ENCODE results near the gene PIP4K2B.
"Not testable (repeated sequence)": the region's sequence is repeated elsewhere in the genome, so short reads cannot be mapped to it uniquely, and the experiment has no call there.

PIP4K2B gene

GRCh38 chr17:38730526-38731379 is 68.6 kb downstream of the PIP4K2B start:
- DNase-seq (ENCODE audit: low read depth in 2 of 2, low spot score in 1 of 2) = no peak

DNA sequence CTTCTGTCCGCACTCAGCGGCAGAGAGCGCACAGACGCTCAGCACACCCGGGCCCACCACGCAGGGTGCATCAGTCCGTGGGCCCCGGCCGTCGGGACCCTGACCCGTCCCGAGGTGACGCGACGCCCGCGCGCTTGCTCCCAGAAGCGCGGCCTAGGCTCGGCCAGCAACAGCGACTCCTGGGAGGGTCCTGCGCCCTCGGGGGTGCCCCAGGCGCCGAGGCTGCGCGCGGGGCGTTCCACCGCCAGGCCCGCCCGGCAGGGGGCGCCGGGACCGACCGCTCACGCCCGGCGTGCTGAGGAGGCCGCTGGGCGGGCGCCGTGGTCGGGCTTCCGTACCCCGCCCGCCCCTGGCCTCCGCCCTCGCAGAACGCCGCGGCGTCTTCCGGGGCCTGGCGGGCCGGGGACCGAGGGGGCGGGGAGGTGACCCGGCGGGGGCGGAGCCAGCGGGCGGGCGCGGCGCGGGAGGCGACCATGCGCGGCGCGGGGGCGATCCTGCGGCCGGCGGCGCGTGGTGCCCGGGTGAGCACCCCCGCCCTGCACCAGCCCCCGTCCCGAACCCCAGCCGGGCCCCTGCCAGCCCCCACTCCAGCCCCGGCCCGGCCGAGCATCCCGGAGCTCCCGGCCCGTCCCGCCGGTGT is 69.3 kb downstream of the PIP4K2B start, which contains the start of gene CISD3:
Gene CISD3 (plus strand): TSS at position 456 of the 640 bp plus-strand sequence. CDS start 18 bp downstream, at position 474.
- DNase-seq (ENCODE audit: low read depth in 2 of 2, low spot score in 1 of 2) = peak; percentile 68 to 71

DNA sequence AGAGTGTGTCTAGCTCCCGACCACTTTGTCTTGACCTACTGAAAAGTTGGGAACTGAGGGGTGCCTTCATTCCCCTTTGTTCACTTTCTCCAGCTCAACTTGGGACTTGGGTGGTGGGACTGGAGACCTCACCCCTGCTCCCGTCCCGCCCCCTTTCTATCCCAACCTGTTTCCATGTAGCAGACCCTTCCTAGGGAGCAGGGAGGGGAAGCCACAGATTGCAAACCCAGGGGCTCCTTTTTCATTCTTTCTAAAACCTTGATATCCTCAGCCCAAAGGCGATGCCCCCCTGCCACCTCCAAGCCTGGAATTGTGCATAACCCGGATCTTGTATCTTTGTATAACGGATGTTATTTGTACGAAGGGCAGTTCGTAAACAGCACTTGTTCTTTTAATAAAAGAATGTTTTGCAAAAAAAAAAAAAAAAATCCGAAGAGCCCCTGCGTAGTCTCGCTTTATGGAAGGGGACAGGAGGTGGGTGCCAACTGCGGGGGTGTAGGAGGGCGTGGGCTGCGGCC is 69.9 kb downstream of the PIP4K2B start:
- no peak for DNase-seq (ENCODE audit: low read depth in 2 of 2, low spot score in 1 of 2)

GRCh38 chr17:38728290-38728831 is 71.0 kb downstream of the PIP4K2B start:
- DNase-seq (ENCODE audit: low read depth in 2 of 2, low spot score in 1 of 2) = peak; percentile 50 to 52

- DNase-seq (ENCODE audit: low read depth in 2 of 2, low spot score in 1 of 2) = no peak
These were observed 71.6 kb downstream of the PIP4K2B start for GRCh38 chr17:38727736-38728135.

DNA sequence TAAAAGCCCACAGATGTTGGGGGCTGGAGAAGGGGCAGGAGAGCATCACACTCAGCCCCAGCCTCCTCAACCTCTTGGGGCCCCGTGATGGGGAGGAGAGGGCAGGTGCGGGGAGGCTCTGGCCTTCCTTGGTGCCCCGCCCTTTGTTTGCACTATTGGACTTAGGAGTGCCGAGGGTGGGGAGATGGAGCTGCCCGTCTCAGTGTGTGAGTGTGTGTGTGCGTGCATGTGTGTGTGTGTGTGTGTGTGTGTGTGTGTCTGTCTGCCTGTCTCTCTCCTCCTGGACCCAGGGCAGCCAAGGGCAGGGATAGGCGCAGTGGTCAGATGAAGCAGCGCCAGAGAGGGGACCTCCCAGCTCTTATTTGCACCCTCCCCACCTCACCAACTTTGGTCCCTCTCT is 73.2 kb downstream of the PIP4K2B start:
- not testable (repeated sequence) for DNase-seq (ENCODE audit: low read depth in 2 of 2, low spot score in 1 of 2)

DNA sequence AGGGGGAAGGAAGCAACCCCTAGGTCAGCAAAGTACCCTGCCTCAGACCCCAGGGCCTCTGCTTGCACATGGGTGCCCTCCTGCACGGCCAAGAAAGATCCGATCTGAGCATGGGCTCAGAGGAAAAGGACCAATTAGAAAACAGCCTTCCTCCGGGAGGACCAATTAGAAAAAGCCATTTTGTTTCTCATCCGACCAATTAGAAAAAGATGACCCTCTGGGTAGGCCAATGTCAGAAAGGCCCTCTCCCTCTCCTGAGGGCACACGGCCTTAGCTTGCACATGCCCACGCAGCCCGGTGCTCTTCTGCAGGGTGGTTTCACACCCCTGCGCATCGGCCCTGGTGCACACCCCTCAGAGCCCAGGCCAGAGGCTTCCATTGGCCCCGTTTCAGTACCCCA is 74.3 kb downstream of the PIP4K2B start:
- no peak for DNase-seq (ENCODE audit: low read depth in 2 of 2, low spot score in 1 of 2)

GRCh38 chr17:38724337-38724988 is 74.9 kb downstream of the PIP4K2B start:
- no peak for DNase-seq (ENCODE audit: low read depth in 2 of 2, low spot score in 1 of 2)

- no peak for DNase-seq (ENCODE audit: low read depth in 2 of 2, low spot score in 1 of 2)
These were observed 77.6 kb downstream of the PIP4K2B start for GRCh38 chr17:38721802-38722201.

GRCh38 chr17:38720941-38721340 is 78.4 kb downstream of the PIP4K2B start:
- DNase-seq (ENCODE audit: low read depth in 2 of 2, low spot score in 1 of 2) = no peak

GRCh38 chr17:38719943-38720641 is 79.3 kb downstream of the PIP4K2B start:
- DNase-seq (ENCODE audit: low read depth in 2 of 2, low spot score in 1 of 2) = no peak

GRCh38 chr17:38719289-38719942 is 79.9 kb downstream of the PIP4K2B start:
- no peak for DNase-seq (ENCODE audit: low read depth in 2 of 2, low spot score in 1 of 2)

DNA sequence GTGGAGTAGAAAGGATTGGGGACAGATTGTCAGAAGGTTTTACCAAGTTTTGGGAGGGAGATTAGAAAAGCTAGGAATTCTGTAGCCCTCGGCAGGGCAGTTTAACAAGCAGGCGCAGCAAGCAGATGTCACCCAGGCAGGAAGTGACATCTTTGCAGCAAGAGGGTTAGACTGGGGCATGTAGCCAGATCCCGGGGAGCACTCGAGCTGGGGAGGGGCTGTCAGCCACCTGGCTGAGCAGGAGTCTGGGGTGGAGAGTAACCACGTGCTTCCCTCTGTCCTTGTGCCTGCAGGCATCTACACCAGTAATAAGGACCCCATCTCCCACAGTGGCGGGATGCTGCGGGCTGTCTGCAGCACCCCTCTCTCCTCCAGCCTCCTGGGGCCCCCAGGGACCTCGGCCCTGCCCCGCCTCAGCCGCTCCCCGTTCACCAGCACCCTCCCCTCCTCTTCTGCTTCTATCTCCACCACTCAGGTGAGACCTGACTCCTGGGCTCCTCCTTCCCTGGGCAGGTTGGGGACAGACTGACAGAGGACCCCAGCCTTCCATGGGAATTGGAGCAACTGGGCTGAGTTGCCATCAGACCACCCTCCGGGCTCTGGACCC is 82.1 kb downstream of the PIP4K2B start:
- DNase-seq (ENCODE audit: low read depth in 2 of 2, low spot score in 1 of 2) = no peak

GRCh38 chr17:38716368-38717005 is 82.9 kb downstream of the PIP4K2B start:
- DNase-seq (ENCODE audit: low read depth in 2 of 2, low spot score in 1 of 2) = no peak
